Measurements from ENCODE around the gene TEAD2.

The TEAD2 gene

GRCh38 chr19:49357186-49357585 lies 5.0 kb downstream of the TEAD2 start:
- TF ChIP-seq CTCF (IDR thresholded peaks at IDR 0.05; ENCODE audit: low read depth, low read length): no peak
- H3K4me3 ChIP-seq (ENCODE audit: low read depth, low read length): no peak overlapping the region
- peaks cover 7% of the 10 kb centered on the region for H3K27me3 ChIP-seq
- no peaks in the 10 kb centered on the region for H3K4me1 ChIP-seq
- H3K36me3 ChIP-seq: no peaks in the 10 kb centered on the region
- DNase-seq: no peak
- no peaks in the 10 kb centered on the region for H3K9me3 ChIP-seq

GRCh38 chr19:49356382-49356781 lies 5.8 kb downstream of the TEAD2 start:
- no peak for DNase-seq
- Histone ChIP-seq H3K9me3 (no peaks in the 10 kb centered on the region), H3K36me3 (no peaks in the 10 kb centered on the region), H3K4me3 (ENCODE audit: low read depth, low read length) (no peak overlapping the region), H3K27me3 (peaks cover under 1% of the 10 kb centered on the region; the same call in 1 of the 2 replicates), H3K4me1 (no peaks in the 10 kb centered on the region)
- TF ChIP-seq CTCF (IDR thresholded peaks at IDR 0.05; ENCODE audit: low read depth, low read length): no peak

GRCh38 chr19:49355909-49356353 lies 6.3 kb downstream of the TEAD2 start:
- H3K4me1 ChIP-seq: no peaks in the 10 kb centered on the region
- TF ChIP-seq CTCF (IDR thresholded peaks at IDR 0.05; ENCODE audit: low read depth, low read length): no peak
- no peak overlapping the region for H3K4me3 ChIP-seq (ENCODE audit: low read depth, low read length)
- DNase-seq: no peak
- no peaks in the 10 kb centered on the region for H3K9me3 ChIP-seq
- H3K27me3 ChIP-seq: no peaks in the 10 kb centered on the region
- no peaks in the 10 kb centered on the region for H3K36me3 ChIP-seq

- TF ChIP-seq CTCF (IDR thresholded peaks at IDR 0.05; ENCODE audit: low read depth, low read length): no peak
- no peaks in the 10 kb centered on the region for H3K27me3 ChIP-seq
- no peaks in the 10 kb centered on the region for H3K4me1 ChIP-seq
- no peak overlapping the region for H3K4me3 ChIP-seq (ENCODE audit: low read depth, low read length)
- no peaks in the 10 kb centered on the region for H3K9me3 ChIP-seq
- DNase-seq: no peak
- H3K36me3 ChIP-seq: no peaks in the 10 kb centered on the region
Measured at GRCh38 chr19:49349567-49349966, 12.6 kb downstream of the TEAD2 start.

- Histone ChIP-seq H3K4me1 (no peaks in the 10 kb centered on the region), H3K27me3 (no peaks in the 10 kb centered on the region), H3K4me3 (ENCODE audit: low read depth, low read length) (no peak overlapping the region), H3K9me3 (no peaks in the 10 kb centered on the region), H3K36me3 (no peaks in the 10 kb centered on the region)
- TF ChIP-seq CTCF (IDR thresholded peaks at IDR 0.05; ENCODE audit: low read depth, low read length): no peak
- no peak for DNase-seq
Measured at GRCh38 chr19:49348305-49349189, 13.7 kb downstream of the TEAD2 start.

- Histone ChIP-seq H3K9me3 (no peaks in the 10 kb centered on the region), H3K4me1 (no peaks in the 10 kb centered on the region), H3K36me3 (no peaks in the 10 kb centered on the region), H3K27me3 (no peaks in the 10 kb centered on the region), H3K4me3 (ENCODE audit: low read depth, low read length) (no peak overlapping the region)
- DNase-seq: peak; percentile 65
- peak; percentile 42 for TF ChIP-seq CTCF (IDR thresholded peaks at IDR 0.05; ENCODE audit: low read depth, low read length)
Measured at GRCh38 chr19:49347835-49348234, 14.4 kb downstream of the TEAD2 start.
